ENCODE measurements around the gene RAF1. TPM values are rescaled to one million over a fixed set of nuclear protein-coding genes. Genes with fewer than 3 reads are reported as not detected.
"Not testable (repeated sequence)": the region's sequence is repeated elsewhere in the genome, so short reads cannot be mapped to it uniquely, and the experiment has no call there.

The RAF1 gene
- total and polyA plus RNA-seq, 8 donors, result 36.7 to 156 (median 76.9) TPM

GRCh38 chr3:12544652-12545472 is 119.1 kb downstream of the RAF1 start:
- Histone ChIP-seq H3K36me3 (peaks cover 0 to 23% (median 8%) of the 10 kb centered on the region in 4 donors), H3K9me3 (no peaks in the 10 kb centered on the region), H3K27me3 (peaks cover 0 to 5% (median 0%) of the 10 kb centered on the region in 3 donors), H3K27ac (peak overlapping the region; percentile 26 to 68 (median 58)), H3K4me3 (peak overlapping the region; percentile 18 to 37 (median 25)), H3K4me1 (peaks cover 0 to 12% (median 2%) of the 10 kb centered on the region in 4 donors)
- intact Hi-C loops (cut with DNase I; ENCODE audit: low total_unique reads), result no loop called here
- DNase-seq, result no peak
- WGBS, 5 donors, result 41 to 53% (median 48%) methylated on average over 11 of the region's 11 CpGs
- TF ChIP-seq POLR2AphosphoS5 (IDR thresholded peaks at IDR 0.05) (no peak), EP300 (IDR thresholded peaks at IDR 0.05) (no peak), POLR2A (IDR thresholded peaks at IDR 0.05) (no peak), CTCF (IDR thresholded peaks at IDR 0.05) (no peak)

- H3K4me3 ChIP-seq; H3K27ac ChIP-seq; intact Hi-C loops (cut with DNase I; ENCODE audit: low total_unique reads); H3K9me3 ChIP-seq; H3K27me3 ChIP-seq; DNase-seq: not testable (repeated sequence)
- peaks cover 0 to 36% (median 19%) of the 10 kb centered on the region in 4 donors for H3K36me3 ChIP-seq
- WGBS, 5 donors, result 91 to 93% (median 92%) methylated on average over 12 of the region's 12 CpGs
- H3K4me1 ChIP-seq, result peaks cover 0 to 12% (median 2%) of the 10 kb centered on the region in 4 donors
Observed at GRCh38 chr3:12543497-12543896, 120.4 kb downstream of the RAF1 start.

- TF ChIP-seq EP300 (IDR thresholded peaks at IDR 0.05) (no peak), CTCF (IDR thresholded peaks at IDR 0.05) (no peak), POLR2AphosphoS5 (IDR thresholded peaks at IDR 0.05) (no peak), POLR2A (IDR thresholded peaks at IDR 0.05) (no peak)
- Histone ChIP-seq H3K36me3 (peaks cover 0 to 36% (median 19%) of the 10 kb centered on the region in 4 donors), H3K27me3 (no peaks in the 10 kb centered on the region), H3K27ac (no peak overlapping the region), H3K4me3 (no peak overlapping the region), H3K4me1 (peaks cover 0 to 12% (median 2%) of the 10 kb centered on the region in 4 donors), H3K9me3 (no peaks in the 10 kb centered on the region)
- peak in 1 of 2 donors; percentile 40 for DNase-seq
- intact Hi-C loops (cut with DNase I; ENCODE audit: low total_unique reads), result no loop called here
- 64 to 72% (median 68%) methylated on average over 8 of the region's 8 CpGs for WGBS, 5 donors
Observed at GRCh38 chr3:12541625-12542024, 122.3 kb downstream of the RAF1 start.

- Histone ChIP-seq H3K27me3 (no peaks in the 10 kb centered on the region), H3K4me3 (no peak overlapping the region), H3K36me3 (peaks cover 7 to 49% (median 40%) of the 10 kb centered on the region in 4 donors), H3K27ac (peak overlapping the region in 2 of 5 donors; percentile 16 to 19), H3K9me3 (no peaks in the 10 kb centered on the region), H3K4me1 (peaks cover 0 to 13% (median 8%) of the 10 kb centered on the region in 4 donors)
- intact Hi-C loops (cut with DNase I; ENCODE audit: low total_unique reads), result no loop called here
- DNase-seq, result no peak
- peak in 3 of 7 experiments; percentile 22 to 49 (median 47) for TF ChIP-seq CTCF (IDR thresholded peaks at IDR 0.05)
- peak in 1 of 3 donors; percentile 23 for TF ChIP-seq POLR2AphosphoS5 (IDR thresholded peaks at IDR 0.05)
- no peak for TF ChIP-seq EP300 (IDR thresholded peaks at IDR 0.05)
- WGBS, 5 donors, result 51 to 78% (median 58%) methylated on average over 6 of the region's 6 CpGs
Observed at GRCh38 chr3:12536423-12536822, 127.5 kb downstream of the RAF1 start.

Small RNA genes lying within 50 kb of the gene (small RNA-seq; reads per million reads assigned to genes)
- gene CRIP1P1, result 0 reads per million in 4 donors
- 0 reads per million in 4 donors for gene RF00017

Other genes with a start within 250 kb of the RAF1 start
- gene TSEN2, start 179.6 kb downstream of the RAF1 start, total RNA-seq, result 10 to 100 TPM; 12.9 to 43.0 (median 33.9) TPM
- 10 to 100 TPM; 10.7 to 16.8 (median 11.0) TPM for gene TSEN2, start 179.6 kb downstream of the RAF1 start, polyA plus RNA-seq
- gene MKRN2OS, start 118.6 kb downstream of the RAF1 start, total RNA-seq, result 1 to 10 TPM in 1 of 5 donors, not detected in 4; 3.1 TPM
- gene MKRN2OS, start 118.6 kb downstream of the RAF1 start, polyA plus RNA-seq, result 10 to 100 TPM in 1 of 3 donors, 1 to 10 TPM in 2; 3.8 to 11.0 (median 4.9) TPM
- 10 to 100 TPM; 15.6 to 39.1 (median 31.5) TPM for gene MKRN2, start 107.0 kb downstream of the RAF1 start, total RNA-seq
- gene MKRN2, start 107.0 kb downstream of the RAF1 start, polyA plus RNA-seq, result 10 to 100 TPM; 13.3 to 15.7 (median 14.4) TPM
- gene TMEM40, start 95.1 kb upstream of the RAF1 start, total RNA-seq, result not detected
- 100 to 1,000 TPM in 1 of 3 donors, not detected in 2; 141 TPM for gene TMEM40, start 95.1 kb upstream of the RAF1 start, polyA plus RNA-seq
- 1 to 10 TPM in 4 of 5 donors, under 1 TPM in 1; under 0.01 to 5.3 (median 4.0) TPM for gene CAND2, start 132.6 kb upstream of the RAF1 start, total RNA-seq
- gene CAND2, start 132.6 kb upstream of the RAF1 start, polyA plus RNA-seq, result 1 to 10 TPM; 1.1 to 2.0 (median 1.2) TPM
- 1,000 to 10,000 TPM in 3 of 5 donors, 100 to 1,000 TPM in 1, 10 to 100 TPM in 1; 71.5 to 2,292 (median 1,389) TPM for gene RPL32, start 177.4 kb upstream of the RAF1 start, total RNA-seq
- gene RPL32, start 177.4 kb upstream of the RAF1 start, polyA plus RNA-seq, result 1,000 to 10,000 TPM; 2,312 to 3,985 (median 3,806) TPM

Data from stomach (tissue), 9 donors.